T-helper 17 cell (primary cell): ENCODE results near the gene ZC3H18. TPM values are rescaled to one million over a fixed set of nuclear protein-coding genes. Genes with fewer than 3 reads are reported as not detected.
A peak's percentile ranks its signal among the peaks of the same experiment; 100 is the strongest.

Experiments
- ATAC-seq: fragments of 150-1000 bp; cut with Tn5 transposase; 2 replicates; pipeline ENCODE4 v1.10.0; 2021; ENCODE audit warnings: mild to moderate bottlenecking, moderate library complexity
- DNase-seq, 3 donors: peaks; one replicate each; pipeline versions ENCODE4 v3.0.0 to v3.0.0-alpha.2; 2020 to 2021
- H3K9me3 ChIP-seq: one replicate; pipeline ENCODE4 v1.7.0; 2013; ENCODE audit warnings: low read length, mild to moderate bottlenecking; ENCODE audit not compliant: control insufficient read depth, poor library complexity, severe bottlenecking
- H3K27ac Mint-ChIP-seq: one replicate; pipeline ENCODE4 v1.8.0; 2022; ENCODE audit warnings: mild to moderate bottlenecking, moderate library complexity, mixed read lengths
- H3K27me3 Mint-ChIP-seq: one replicate; pipeline ENCODE4 v1.8.0; 2022; ENCODE audit warnings: mixed read lengths
- H3K36me3 Mint-ChIP-seq: one replicate; pipeline ENCODE4 v1.8.0; 2022; ENCODE audit warnings: low read depth, mixed read lengths
- H3K4me1 Mint-ChIP-seq: one replicate; pipeline ENCODE4 v1.8.0; 2022; ENCODE audit warnings: mild to moderate bottlenecking, mixed read lengths
- H3K4me3 Mint-ChIP-seq: one replicate; pipeline ENCODE4 v1.8.0; 2022; ENCODE audit warnings: mild to moderate bottlenecking, moderate library complexity, mixed read lengths
- total RNA-seq, 4 donors: library from RNA in 2 of 4; stranded (reverse) in 2 of 4; gene quantifications; one replicate each; pipeline ENCODE4 v1.2.3 and lab custom pipeline; 2022 to 2026

The ZC3H18 gene
- total RNA-seq, 2 donors from 2014 or later = 100 to 141 TPM

DNA sequence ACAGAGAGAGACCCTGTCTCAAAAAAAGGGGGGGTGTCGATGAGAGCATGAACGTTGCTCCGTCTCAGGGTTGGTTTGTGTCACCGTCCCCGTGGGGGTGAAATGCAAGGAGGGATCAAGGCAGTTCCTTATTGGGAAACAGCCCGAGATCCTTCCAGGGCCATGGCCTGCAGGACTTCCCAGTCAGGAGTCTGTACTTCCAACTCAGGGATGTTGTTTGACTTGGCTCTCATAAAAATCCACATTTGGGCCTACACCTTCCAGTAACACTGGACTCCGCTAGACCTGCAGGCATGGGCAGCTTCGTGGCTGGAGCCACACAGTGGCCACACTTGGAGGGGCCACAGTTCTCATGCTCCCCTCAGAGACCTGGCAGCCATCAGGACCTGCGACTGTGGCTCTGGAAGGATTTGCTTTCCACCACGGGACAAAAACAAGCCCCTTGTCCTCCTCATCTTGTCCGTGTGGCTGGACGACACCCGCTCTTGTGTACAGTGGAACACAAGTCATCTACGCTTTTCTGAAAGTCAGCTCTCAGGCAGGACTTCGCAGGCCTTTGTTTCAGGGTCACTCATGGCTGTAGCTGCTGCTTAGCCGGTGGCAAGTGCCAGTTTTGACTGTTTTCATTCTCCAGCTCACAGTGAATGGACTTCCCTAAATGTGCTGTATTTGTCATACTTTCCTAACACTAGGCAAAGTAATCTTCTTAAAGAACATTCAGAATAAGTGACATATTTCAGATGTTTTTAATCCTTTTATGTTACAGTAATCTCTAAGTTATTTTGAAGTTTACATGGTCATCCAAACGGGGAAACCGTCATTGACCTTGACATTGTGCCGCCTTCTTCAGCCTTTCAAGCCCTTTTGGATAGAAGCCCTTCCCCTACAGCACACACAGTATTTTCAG, 44.0 kb downstream of the ZC3H18 start:
- no peak for ATAC-seq
- no peak for DNase-seq
- Mint-ChIP-seq H3K4me1 (peaks cover 24% of the 10 kb centered on the region), H3K4me3 (no peak overlapping the region), H3K27me3 (no peaks in the 10 kb centered on the region), H3K27ac (peak overlapping the region; percentile 97), H3K36me3 (no peaks in the 10 kb centered on the region)
- H3K9me3 ChIP-seq = no peaks in the 10 kb centered on the region

DNA sequence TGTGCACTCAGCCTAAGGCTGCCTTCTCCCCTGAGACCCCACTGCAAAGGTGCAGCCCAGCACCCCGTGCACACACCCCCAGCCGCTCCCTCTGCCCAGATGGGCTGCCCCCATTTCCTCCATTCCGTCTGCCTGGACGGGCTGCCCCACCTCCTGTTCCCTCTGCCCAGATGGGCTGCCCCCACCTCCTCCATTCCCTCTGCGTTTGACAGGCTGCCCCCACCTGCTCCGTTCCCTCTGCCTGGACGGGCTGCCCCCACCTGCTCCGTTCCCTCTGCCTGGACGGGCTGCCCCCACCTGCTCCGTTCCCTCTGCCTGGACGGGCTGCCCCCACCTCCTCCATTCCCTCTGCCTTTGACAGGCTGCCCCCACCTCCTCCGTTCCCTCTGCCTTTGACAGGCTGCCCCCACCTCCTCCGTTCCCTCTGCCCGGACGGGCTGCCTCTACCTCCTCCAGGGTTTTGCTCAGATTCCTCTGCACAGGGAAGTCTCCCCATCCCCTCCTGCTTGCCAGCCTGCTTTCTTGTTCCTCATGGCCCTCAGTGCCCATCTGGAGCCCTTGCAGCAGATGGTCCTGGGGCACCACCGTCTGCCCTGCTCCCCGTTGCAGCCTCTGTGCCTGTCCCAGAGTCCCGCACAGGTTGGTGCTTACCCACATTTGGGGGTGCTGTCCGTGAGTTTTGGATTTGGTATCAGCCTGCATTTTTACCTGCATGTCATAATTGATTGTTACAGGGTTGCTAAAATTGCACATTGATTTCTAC, 44.8 kb downstream of the ZC3H18 start:
- Mint-ChIP-seq H3K27ac (peak overlapping the region; percentile 97), H3K4me3 (no peak overlapping the region), H3K36me3 (no peaks in the 10 kb centered on the region), H3K4me1 (peaks cover 32% of the 10 kb centered on the region), H3K27me3 (no peaks in the 10 kb centered on the region)
- ATAC-seq (no peak), DNase-seq (no peak)
- no peaks in the 10 kb centered on the region for H3K9me3 ChIP-seq

DNA sequence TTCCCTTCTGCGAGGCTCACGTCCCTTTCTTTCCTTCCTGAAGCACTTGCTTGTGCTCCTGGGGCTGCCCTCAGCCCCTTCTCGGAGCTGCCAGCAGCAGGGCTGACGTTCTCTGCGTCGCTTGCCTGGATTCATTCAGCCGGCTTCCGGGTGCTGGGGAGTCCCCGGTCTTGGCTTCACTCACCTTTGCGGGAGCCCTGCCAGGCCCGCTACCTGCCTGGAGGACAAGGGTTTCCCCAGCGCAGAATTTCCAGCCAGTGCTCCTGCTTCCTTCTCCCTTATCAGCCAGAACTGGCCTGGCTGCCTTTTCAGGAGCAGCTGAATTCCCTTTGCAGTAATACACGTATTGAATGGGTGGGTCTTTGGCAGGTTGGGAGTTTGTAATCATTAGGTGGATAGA, 46.1 kb downstream of the ZC3H18 start:
- H3K27ac Mint-ChIP-seq = peak overlapping the region; percentile 97
- H3K9me3 ChIP-seq = no peaks in the 10 kb centered on the region

DNA sequence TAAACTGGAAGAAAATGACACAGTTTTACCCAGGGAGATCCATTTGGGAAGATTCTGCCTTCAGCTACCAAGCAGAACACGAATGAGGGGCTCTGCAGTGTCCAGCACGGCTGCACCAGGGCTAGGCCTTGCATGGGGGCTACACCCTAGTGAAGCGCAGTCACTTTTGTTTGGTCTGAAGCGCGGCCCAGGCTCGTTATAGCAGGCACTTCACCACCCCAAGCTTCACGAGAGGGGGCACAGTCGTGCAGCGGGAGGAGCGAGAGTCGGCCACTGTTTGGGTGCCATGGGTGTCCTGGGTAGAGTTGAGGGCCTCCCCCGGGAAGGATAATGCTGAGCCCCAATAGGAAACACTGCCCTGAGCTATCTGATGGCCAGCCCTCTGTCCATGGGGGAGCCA, 46.5 kb downstream of the ZC3H18 start:
- DNase-seq = no peak
- no peaks in the 10 kb centered on the region for H3K36me3 Mint-ChIP-seq
- H3K9me3 ChIP-seq = no peaks in the 10 kb centered on the region
- H3K27me3 Mint-ChIP-seq = no peaks in the 10 kb centered on the region
- no peak for ATAC-seq
- H3K27ac Mint-ChIP-seq = peak overlapping the region; percentile 97
- H3K4me1 Mint-ChIP-seq = peaks cover 32% of the 10 kb centered on the region
- H3K4me3 Mint-ChIP-seq = no peak overlapping the region

More for the DNA sequence above, 46.1 kb downstream of the ZC3H18 start:
- Mint-ChIP-seq H3K4me3 (no peak overlapping the region), H3K4me1 (peaks cover 32% of the 10 kb centered on the region), H3K27me3 (no peaks in the 10 kb centered on the region), H3K36me3 (no peaks in the 10 kb centered on the region)
- DNase-seq (no peak), ATAC-seq (no peak)

DNA sequence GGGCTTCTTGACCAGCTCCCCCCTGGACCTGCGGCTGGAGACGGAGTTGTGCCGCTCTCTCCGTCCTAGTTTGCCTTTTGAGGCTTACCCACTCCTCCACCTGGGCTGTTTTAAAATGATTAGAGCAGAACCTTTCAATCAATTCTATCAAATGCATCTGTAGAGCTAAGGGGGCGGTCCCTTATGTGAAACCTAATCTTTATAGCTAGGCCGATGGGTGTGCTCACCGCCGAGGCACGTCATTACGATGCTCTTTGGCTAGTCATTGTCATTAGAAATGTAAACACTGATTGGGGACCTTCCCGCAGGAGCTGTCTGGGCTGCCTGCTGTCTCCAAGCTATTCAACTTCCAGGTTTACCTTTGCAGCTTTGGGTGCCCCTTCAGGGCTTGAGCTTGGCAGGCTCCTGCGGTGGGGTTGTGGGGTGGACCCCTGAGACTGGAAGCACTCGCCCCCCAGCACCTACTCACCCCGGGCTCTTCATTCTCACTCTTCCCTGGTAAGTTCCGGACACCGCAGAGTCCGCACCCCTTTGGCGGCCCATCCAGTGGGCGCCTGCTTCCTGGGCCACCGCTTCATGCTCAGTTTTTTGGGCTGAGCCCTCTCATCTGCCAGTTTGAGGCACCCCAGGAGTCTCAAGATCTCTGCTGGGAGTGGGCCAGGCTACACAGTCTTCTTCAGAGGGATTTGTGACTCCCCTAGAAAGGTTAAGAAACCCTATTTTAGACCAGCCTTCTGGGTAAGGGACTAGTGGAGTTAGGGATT, 47.2 kb downstream of the ZC3H18 start:
- Mint-ChIP-seq H3K4me3 (no peak overlapping the region), H3K27me3 (no peaks in the 10 kb centered on the region), H3K4me1 (peaks cover 34% of the 10 kb centered on the region), H3K36me3 (no peaks in the 10 kb centered on the region), H3K27ac (peak overlapping the region; percentile 97)
- DNase-seq (no peak), ATAC-seq (no peak)
- no peaks in the 10 kb centered on the region for H3K9me3 ChIP-seq

DNA sequence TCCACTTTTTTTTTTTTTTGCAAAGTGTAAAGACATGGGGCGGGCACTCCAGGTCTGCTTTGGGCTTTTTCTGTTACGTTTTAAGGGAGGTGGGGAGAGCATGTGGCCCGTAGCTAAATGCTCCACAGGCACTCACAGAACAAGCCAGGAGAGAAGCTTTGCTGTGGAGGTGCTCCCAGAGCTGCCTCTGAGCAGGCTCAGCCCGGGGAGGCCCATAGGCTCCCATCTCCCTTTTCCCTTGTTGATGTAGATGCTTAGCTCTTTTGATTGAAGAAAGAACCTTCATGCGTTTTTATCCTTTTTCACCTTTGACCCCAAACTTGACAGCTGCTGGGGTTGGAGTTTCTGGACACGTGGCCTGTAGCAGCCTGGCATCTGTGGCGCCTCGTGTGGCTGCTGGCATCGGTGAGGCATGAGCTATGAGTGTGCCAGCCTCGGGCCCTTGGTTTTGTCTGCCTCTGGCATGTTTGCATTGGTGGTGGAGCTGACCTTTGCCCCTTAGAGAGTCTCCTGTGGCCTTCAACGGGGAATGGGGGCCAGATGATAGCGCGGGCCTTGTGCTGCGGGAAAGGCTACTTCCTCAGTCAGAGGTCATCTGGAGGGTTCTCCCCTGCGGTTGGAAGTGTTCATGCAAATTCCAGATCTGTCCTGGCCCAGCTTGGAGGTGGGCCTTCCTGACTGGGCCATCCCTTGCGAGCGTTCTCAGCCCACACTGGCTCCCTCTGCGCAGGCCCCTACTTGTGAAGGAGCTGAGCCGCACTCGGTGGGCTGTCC, 48.2 kb downstream of the ZC3H18 start:
- H3K4me3 Mint-ChIP-seq = no peak overlapping the region
- no peak for DNase-seq

DNA sequence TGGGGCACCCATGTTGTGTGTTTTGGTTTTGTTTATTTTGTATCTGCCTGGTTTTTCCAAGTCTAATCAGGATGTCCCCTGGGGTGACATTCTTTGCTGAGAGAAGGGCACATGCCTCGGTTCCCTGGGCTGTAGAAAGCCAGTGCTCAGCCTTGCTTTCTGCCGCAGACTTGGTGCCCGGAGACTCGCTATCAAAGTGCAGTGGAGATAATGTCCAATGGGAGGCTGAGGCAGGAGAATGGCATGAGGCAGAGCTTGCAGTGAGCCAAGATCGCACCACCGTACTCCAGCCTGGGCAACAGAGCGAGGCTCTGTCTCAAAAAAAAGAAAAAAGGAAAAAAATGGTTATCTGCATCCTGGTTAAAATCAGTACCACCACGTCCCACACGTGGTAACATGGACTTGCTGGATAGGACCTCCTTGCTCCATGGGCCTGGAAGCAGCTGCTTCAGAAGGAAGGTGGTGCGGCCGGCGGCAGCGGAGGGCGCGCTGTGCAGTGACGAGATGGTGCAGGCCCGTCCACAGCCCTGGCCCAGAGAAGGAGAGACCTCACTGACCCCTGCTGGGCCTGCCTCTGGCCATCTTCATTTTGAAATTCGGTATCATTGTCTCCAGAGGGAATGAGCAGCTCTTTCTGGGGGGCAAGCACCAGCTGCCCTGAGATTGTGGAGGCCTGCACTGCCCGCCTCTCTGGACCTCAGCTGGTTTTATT, 48.9 kb downstream of the ZC3H18 start:
- Mint-ChIP-seq H3K36me3 (peaks cover 2% of the 10 kb centered on the region), H3K27me3 (no peaks in the 10 kb centered on the region), H3K4me3 (peak overlapping the region; percentile 82), H3K27ac (peak overlapping the region; percentile 97), H3K4me1 (peaks cover 28% of the 10 kb centered on the region)
- DNase-seq = no peak
- no peak for ATAC-seq
- no peaks in the 10 kb centered on the region for H3K9me3 ChIP-seq

More for the DNA sequence above, 48.2 kb downstream of the ZC3H18 start:
- no peak for ATAC-seq
- peaks cover 2% of the 10 kb centered on the region for H3K36me3 Mint-ChIP-seq
- H3K27ac Mint-ChIP-seq = peak overlapping the region; percentile 97
- H3K9me3 ChIP-seq = no peaks in the 10 kb centered on the region
- H3K27me3 Mint-ChIP-seq = no peaks in the 10 kb centered on the region
- peaks cover 31% of the 10 kb centered on the region for H3K4me1 Mint-ChIP-seq

DNA sequence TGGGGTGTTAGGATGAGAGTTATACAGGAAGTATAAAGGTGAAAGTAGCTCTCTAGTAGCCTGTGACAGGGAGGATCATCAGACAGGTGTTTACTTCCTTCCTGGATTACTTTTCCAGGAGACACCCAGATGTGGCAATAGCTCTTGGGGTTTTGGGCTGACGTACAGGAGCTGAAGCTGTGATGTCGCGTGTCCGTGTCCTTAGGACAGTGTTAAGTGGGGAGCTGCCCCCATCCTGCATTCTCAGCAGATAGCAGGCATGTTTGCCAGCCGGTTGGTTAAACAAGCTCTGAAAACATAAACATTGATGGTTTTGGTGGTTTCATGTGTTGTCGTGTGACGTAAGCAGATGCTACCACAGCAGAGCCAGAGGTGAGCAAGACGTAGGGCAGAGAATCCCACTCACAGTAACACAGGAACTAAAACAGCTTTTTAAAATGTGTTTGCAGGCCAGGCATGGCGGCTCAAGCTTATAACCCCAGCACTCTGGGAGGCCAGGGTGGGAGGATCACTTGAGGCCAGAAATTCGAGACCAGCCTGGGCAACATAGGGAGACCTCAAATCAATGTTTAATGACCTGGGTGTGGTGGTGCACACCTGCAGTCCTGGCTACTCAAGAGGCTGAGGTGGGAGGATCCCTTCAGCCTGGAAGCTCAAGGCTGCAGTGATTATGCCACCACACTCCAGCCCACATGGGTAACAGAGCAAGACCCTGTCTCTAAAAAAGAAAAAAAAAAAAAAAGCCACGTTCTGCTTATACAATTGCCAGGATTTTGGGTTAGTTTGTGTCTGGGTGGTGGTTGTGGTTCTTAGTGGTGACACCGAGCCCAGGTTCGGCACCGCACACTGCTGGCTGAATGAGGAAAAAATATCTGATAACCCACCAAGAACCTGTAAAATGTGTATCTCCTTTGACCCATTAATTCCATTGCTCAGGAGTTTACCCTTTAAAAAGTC, 49.9 kb downstream of the ZC3H18 start:
- peak; percentile 89 for ATAC-seq

DNA sequence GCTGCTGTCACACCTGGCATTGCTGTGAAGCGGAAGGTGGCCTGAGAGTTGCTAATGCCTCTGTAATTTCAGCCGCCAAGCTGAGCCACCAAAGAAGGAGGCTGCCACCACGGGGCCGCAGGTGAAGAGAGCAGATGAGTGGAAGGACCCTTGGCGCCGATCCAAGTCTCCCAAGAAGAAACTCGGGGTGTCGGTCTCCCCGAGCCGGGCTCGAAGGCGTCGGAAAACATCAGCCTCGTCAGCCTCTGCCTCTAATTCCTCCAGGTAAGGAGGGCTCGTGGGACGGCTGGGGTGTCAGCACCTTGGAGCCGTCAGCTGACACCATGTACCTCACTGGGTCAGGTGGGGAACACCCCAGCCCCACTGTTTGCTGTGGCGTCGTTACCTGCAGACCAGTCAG, 51.9 kb downstream of the ZC3H18 start:
- Mint-ChIP-seq H3K4me3 (no peak overlapping the region), H3K27ac (peak overlapping the region; percentile 97), H3K4me1 (peaks cover 21% of the 10 kb centered on the region), H3K27me3 (no peaks in the 10 kb centered on the region), H3K36me3 (peaks cover 2% of the 10 kb centered on the region)
- ATAC-seq (no peak), DNase-seq (no peak)
- H3K9me3 ChIP-seq = no peaks in the 10 kb centered on the region

More for the DNA sequence above, 49.9 kb downstream of the ZC3H18 start:
- DNase-seq = peak; percentile 41 to 70 (median 56)
- Mint-ChIP-seq H3K4me1 (peaks cover 27% of the 10 kb centered on the region), H3K27me3 (no peaks in the 10 kb centered on the region), H3K4me3 (peak overlapping the region; percentile 82), H3K27ac (peak overlapping the region; percentile 97), H3K36me3 (peaks cover 2% of the 10 kb centered on the region)
- H3K9me3 ChIP-seq = no peaks in the 10 kb centered on the region

DNA sequence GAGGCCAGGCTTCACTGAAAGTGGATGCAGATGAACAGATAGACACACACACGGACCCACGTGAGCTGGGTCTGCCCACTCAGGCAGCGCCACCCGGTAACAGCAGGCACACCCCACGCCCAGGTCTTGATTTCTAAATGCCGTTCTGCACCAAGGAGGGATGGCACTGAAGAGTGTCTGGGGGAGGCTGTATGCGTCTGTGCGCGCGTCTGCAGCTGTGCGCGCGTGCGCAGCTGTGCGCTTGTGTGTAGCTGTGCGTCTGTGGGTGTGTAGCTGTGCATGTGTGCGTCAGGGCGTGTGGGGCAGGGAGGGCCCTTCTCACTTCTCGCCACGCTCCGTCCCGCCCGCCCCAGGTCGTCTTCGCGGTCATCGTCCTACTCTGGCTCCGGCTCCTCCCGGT, 52.7 kb downstream of the ZC3H18 start:
- Mint-ChIP-seq H3K36me3 (peaks cover 5% of the 10 kb centered on the region), H3K27ac (peak overlapping the region; percentile 97), H3K27me3 (no peaks in the 10 kb centered on the region), H3K4me1 (peaks cover 21% of the 10 kb centered on the region), H3K4me3 (no peak overlapping the region)
- DNase-seq (no peak), ATAC-seq (no peak)
- no peaks in the 10 kb centered on the region for H3K9me3 ChIP-seq

DNA sequence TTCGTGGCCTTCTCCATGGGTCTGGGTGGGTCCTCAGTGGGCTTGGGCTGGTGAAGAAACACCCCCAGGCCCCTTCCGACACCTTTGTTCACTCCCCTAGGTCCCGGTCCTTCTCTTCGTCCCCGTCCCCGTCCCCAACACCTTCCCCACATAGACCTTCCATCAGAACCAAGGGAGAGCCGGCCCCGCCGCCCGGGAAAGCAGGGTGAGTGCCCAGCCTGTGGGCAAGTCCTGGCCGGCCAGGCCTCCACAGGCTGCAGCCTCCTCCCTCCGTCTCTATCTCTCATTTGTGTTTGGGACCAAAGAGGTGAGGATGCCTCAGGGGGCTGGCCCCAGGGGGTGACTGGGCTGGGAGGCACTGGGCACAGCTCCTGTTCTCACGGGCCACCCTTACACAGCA, 53.7 kb downstream of the ZC3H18 start:
- no peak for DNase-seq
- H3K4me3 Mint-ChIP-seq = no peak overlapping the region
- H3K36me3 Mint-ChIP-seq = peaks cover 5% of the 10 kb centered on the region
- peak overlapping the region; percentile 97 for H3K27ac Mint-ChIP-seq
- H3K4me1 Mint-ChIP-seq = peaks cover 17% of the 10 kb centered on the region
- no peak for ATAC-seq
- no peaks in the 10 kb centered on the region for H3K27me3 Mint-ChIP-seq
- H3K9me3 ChIP-seq = no peaks in the 10 kb centered on the region
